NT2/D1 (cell line): Measurements from ENCODE around the gene B4GALNT4.

Experiments
- DNase-seq: peaks from one replicate; pipeline ENCODE4 v3.0.0-alpha.2; 2011; ENCODE audit warnings: low read depth, low spot score
- H3K27me3 ChIP-seq: 2 replicates; pipeline ENCODE4 v1.6.0; 2011; ENCODE audit warnings: mild to moderate bottlenecking; ENCODE audit not compliant: insufficient read length, insufficient read depth
- H3K36me3 ChIP-seq: 2 replicates; pipeline ENCODE4 v1.6.1; 2011; ENCODE audit warnings: mild to moderate bottlenecking, low read length, mixed read lengths; ENCODE audit not compliant: insufficient read depth, insufficient read length
- H3K4me1 ChIP-seq: 2 replicates; pipeline ENCODE4 v1.5.1; 2011; ENCODE audit not compliant: insufficient read depth, insufficient read length
- H3K4me3 ChIP-seq: 2 replicates; pipeline ENCODE4 v1.5.1; 2011; ENCODE audit warnings: low read depth; ENCODE audit not compliant: insufficient read length
- H3K9ac ChIP-seq: 2 replicates; pipeline ENCODE4 v1.6.0; 2011; ENCODE audit warnings: low read depth; ENCODE audit not compliant: insufficient read length
- H3K9me3 ChIP-seq: 2 replicates; pipeline ENCODE4 v1.5.1; 2011; ENCODE audit warnings: mild to moderate bottlenecking, low read length; ENCODE audit not compliant: insufficient read depth
- SUZ12 ChIP-seq: IDR thresholded peaks from 2 replicates; pipeline ENCODE4 v1.6.1; 2011; ENCODE audit not compliant: insufficient read length, insufficient read depth; ENCODE audit errors: extremely low read depth
- YY1 ChIP-seq: IDR thresholded peaks from 2 replicates; pipeline ENCODE4 v1.6.1; 2011; ENCODE audit not compliant: insufficient read length, insufficient read depth
- ZNF274 ChIP-seq: IDR thresholded peaks from 2 replicates; pipeline ENCODE4 v1.6.1; 2011; ENCODE audit warnings: mild to moderate bottlenecking, low read depth, low read length

B4GALNT4 gene

DNA sequence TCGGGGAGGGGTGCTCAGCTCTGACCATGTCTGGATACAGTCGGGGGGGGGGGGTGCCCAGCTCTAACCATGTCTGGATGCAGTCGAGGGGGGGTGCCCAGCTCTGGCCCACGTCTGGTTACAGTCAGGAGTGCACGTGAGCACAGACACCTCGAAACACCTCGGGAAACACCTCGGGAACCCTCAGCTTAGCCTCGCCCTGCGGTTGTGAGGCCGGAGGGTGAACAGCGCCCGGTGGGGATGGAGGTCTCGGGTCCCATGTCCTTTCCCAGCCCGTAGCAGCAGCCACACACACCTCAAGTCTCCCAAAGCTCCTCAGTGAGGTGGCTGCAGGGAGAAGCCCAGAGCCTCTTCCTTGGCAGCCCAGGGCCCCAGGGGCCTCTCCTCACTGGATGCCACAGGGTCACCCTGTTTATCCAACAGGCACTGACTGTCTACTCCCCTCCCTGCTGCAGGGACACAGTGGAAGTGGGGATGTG lies 43.4 kb downstream of the B4GALNT4 start:
- Histone ChIP-seq H3K9me3 (no peaks in the 10 kb centered on the region), H3K9ac (peak overlapping the region; percentile 50), H3K4me3 (no peak overlapping the region), H3K36me3 (no peaks in the 10 kb centered on the region), H3K4me1 (peaks cover 26% of the 10 kb centered on the region), H3K27me3 (peaks cover 45% of the 10 kb centered on the region)
- DNase-seq = no peak
- no peak for TF ChIP-seq YY1
- TF ChIP-seq SUZ12 = no peak
- TF ChIP-seq ZNF274 = no peak

DNA sequence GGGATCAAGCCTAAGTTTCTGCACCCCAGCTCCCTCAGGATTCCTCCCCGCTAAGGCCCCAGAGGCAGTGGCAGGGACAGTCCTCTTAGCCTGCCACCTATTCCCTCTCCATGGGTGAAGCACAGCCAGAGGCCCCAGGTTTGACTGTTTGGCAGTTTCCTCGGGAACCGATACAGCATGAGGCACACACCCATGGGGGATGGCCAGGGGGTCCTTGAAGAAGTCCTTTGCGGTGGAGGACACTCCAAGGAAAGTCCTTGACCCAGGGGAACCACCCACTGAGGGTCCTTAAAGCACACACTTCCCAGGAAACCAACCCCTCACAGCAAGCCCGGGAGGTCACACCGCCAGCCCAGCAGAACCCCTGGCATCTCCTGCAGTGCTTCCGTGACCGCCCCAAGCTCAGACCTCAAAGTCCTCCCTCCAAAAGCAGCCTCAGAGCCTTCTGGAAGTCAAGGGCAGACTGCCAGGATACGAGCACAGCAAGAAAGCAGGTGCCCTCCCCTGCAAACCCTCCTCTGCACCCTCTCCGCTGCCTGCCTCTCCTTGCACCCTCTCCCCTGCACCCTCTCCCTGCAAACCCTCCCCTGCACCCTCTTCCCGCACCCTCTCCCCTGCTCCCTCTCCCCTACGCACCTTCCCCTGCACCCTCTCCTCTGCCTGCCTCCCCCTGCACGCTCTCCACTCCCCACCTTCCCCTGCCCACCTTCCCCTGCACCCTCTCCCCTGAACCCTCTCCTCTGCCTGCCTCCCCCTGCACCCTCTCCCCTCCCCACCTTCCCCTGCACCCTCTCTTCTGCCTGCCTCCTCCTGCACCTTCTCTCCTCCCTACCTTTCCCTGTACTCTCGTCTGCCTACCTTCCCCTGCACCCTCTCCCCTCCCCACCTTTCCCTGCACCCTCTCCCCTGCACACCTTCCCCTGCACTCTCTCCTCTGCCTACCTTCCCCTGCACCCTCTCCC lies 44.1 kb downstream of the B4GALNT4 start:
- no peak for TF ChIP-seq ZNF274
- no peak for TF ChIP-seq YY1
- TF ChIP-seq SUZ12 = no peak
- peaks cover 23% of the 10 kb centered on the region for H3K4me1 ChIP-seq
- H3K9ac ChIP-seq = peak overlapping the region; percentile 50
- no peak for DNase-seq
- H3K9me3 ChIP-seq = no peaks in the 10 kb centered on the region
- no peak overlapping the region for H3K4me3 ChIP-seq
- peaks cover 46% of the 10 kb centered on the region for H3K27me3 ChIP-seq
- no peaks in the 10 kb centered on the region for H3K36me3 ChIP-seq

DNA sequence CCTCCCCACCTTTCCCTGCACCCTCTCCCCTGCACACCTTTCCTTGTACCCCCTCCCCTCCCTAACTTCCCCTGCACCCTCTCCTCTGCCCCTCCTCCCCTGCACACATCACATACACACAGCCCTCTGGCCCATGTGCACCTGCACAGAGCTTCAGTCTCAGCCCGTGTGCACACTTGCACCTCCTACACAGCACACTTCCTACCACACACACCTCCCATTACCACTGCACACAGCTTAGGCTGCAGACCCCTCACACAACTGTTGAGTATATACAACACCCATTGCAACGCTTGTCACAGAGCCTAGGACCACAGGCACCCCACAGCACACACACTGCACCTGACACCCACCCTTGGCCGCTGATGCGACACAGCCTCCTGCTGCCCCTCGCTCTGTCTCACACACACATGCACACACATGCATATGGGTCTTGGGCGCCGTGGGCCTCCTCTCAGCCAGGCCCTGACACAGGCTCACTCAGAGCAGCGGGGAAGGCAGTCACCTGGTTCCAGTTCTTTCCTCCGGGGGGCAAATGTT lies 45.1 kb downstream of the B4GALNT4 start:
- no peak for TF ChIP-seq SUZ12
- TF ChIP-seq ZNF274 = no peak
- no peak for TF ChIP-seq YY1
- peaks cover 23% of the 10 kb centered on the region for H3K4me1 ChIP-seq
- no peaks in the 10 kb centered on the region for H3K36me3 ChIP-seq
- H3K9me3 ChIP-seq = no peaks in the 10 kb centered on the region
- H3K27me3 ChIP-seq = peaks cover 45% of the 10 kb centered on the region
- H3K9ac ChIP-seq = no peak overlapping the region
- no peak overlapping the region for H3K4me3 ChIP-seq
- DNase-seq = no peak

DNA sequence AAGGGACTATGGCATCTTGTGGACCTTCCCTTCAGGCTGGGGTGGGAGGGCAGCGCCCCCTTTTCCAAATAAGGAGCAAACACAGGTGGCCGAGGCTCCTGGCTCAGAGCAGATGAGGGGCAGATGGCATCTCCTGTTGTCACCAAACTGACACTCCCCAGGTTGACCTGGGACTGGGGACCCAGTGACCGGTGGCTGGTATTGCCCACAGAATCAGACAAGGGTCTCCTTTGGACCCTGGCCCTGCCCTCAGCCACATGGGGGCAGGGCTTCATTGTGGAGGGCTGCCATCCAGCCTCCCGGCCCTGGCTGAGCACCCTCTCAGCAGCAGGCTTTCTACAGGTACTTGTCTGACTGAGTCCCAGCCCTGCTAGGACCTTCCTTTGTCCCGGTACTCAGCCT lies 46.3 kb downstream of the B4GALNT4 start:
- no peak for TF ChIP-seq ZNF274
- TF ChIP-seq SUZ12 = no peak
- no peak for TF ChIP-seq YY1
- H3K9me3 ChIP-seq = no peaks in the 10 kb centered on the region
- no peaks in the 10 kb centered on the region for H3K36me3 ChIP-seq
- no peak overlapping the region for H3K4me3 ChIP-seq
- peaks cover 45% of the 10 kb centered on the region for H3K27me3 ChIP-seq
- peak overlapping the region; percentile 76 for H3K9ac ChIP-seq
- peaks cover 25% of the 10 kb centered on the region for H3K4me1 ChIP-seq
- DNase-seq = no peak

DNA sequence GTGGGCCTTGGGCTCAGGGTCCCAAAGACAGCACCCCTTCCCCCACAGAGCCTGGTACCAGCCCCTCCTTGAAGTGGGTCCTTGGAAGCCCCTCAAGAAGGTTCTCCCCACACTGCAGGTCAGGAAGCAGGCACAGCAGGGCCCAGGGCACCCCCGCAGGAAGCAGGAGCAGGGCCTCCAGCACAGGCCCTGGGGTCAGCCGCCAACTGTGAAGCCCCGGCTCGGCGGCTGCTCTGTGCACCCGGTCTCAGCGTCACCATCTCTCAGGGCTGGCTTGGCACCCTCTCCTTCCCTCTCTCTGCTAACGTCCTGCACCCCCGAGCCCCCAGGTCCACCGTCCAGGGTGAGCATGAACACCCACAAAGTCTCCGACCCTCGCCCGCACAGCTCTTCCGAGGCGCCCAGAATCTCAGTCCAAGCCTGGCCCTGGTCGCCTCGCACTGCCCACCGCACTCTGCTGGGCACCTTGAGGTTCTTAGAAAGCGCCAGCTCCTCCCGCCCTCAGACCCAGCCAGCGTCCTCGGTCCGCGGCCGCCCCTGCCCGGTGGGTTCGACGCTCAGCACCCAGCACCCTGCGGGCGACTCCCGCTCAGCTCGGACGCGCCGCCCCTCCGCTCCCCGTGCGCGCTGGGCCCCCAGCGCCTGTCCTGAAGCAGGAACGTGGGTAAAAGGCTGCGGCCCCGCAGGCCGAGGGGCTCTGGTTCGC lies 46.9 kb downstream of the B4GALNT4 start:
- Histone ChIP-seq H3K27me3 (peaks cover 45% of the 10 kb centered on the region), H3K9ac (peak overlapping the region; percentile 76), H3K4me3 (peak overlapping the region; percentile 50), H3K36me3 (no peaks in the 10 kb centered on the region), H3K4me1 (peaks cover 25% of the 10 kb centered on the region), H3K9me3 (no peaks in the 10 kb centered on the region)
- no peak for TF ChIP-seq ZNF274
- no peak for TF ChIP-seq YY1
- no peak for TF ChIP-seq SUZ12
- no peak for DNase-seq

DNA sequence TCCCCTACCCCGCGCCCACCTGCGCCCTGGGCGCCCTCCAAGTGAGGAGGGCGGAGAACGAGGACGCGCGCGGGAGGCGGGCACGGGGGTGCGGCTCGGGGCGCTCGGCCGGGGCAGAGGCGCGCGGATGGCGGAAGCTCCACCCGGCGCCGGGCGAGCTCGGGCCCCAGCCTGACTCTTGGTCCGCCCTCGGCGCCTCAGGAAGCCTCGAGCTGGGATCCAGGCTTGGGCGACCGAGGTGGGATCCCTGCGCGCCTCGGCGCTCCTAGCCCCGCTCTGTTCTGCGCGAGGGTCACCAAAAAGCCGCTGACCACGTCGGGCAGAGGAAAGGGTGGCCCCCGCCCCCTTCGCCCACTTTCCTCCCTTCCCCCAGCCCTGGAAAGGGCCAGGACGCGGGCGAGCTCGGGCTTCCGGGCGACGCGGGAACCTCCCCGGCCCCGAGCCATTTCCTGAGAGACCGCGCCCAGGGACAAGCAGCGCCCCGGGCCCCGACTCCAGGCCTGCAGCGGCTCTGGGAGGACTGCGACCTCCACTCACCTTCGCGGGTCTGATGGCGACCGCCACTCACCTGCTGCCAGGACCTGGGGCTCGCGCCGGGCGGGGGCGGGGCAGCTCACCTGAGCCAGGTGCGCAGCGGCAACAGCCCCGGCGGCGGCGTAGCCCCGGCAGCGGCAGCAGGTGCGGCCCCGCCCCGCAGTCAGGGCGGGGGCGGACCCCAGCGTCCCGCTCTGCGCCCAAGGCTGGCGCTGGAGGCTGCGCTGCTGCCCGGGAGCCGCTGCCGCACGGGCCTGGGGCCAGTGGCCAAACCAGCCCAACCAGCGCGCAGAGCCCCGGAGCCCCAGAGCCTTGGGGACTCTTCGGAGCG lies 47.7 kb downstream of the B4GALNT4 start:
- peak overlapping the region; percentile 50 for H3K4me3 ChIP-seq

More for the DNA sequence above, 47.7 kb downstream of the B4GALNT4 start:
- peaks cover 25% of the 10 kb centered on the region for H3K4me1 ChIP-seq
- peaks cover 45% of the 10 kb centered on the region for H3K27me3 ChIP-seq
- peak overlapping the region; percentile 76 for H3K9ac ChIP-seq
- no peaks in the 10 kb centered on the region for H3K9me3 ChIP-seq
- TF ChIP-seq ZNF274 (no peak), YY1 (no peak), SUZ12 (peak; percentile 60)
- H3K36me3 ChIP-seq = no peaks in the 10 kb centered on the region
- no peak for DNase-seq
